Jurkat, Clone E6-1 (cell line): Measurements from ENCODE around the gene FAM124B.
"Not testable (repeated sequence)": the region's sequence is repeated elsewhere in the genome, so short reads cannot be mapped to it uniquely, and the experiment has no call there.

Experiments
- DNase-seq: peaks from one replicate; pipeline ENCODE4 v3.0.0-alpha.2; 2011; ENCODE audit warnings: low read depth, low spot score
- H3K4me3 ChIP-seq: 2 replicates; pipeline ENCODE4 v1.5.1; 2011; ENCODE audit warnings: mild to moderate bottlenecking, low read length, control low read depth, moderate library complexity

FAM124B gene

DNA sequence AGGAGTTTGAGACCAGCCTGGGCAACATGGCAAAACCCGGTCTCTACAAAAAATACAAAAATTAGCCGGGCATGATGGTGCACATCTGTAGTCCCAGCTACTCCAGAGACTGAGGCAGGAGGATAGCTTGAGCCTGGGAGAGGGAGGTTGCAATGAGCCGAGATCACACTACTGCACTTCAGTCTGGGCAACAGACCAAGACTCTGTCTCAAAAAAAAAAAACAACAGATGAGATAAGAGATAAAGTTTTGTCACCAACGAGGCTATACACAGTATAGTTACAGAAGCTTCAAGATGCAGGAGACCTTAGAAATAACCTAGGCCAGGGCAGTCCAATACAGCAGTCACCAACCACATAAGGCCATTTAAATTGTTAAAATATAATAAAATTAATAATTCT lies 9.4 kb downstream of the FAM124B start:
- DNase-seq: no peak
- no peak overlapping the region for H3K4me3 ChIP-seq

DNA sequence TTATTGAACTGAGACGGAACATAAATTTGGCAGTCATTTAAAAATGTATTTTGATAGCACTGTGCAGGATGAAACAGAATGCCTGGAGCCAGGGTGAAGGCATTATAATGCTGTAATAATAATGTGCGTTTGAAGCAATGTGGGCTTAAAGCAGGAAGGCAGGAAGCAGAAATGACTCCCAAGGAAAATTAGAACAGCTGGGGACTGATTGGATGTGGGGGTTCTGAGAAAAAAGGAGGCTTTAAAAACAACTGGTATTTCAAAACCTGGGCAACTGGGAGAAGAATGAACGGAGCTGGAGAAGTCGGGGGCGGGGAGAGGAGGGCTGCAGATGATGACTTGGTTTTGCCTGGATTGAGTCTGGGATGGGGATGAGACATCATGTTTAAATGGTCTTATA lies 12.6 kb downstream of the FAM124B start:
- H3K4me3 ChIP-seq: no peak overlapping the region
- DNase-seq: no peak

DNA sequence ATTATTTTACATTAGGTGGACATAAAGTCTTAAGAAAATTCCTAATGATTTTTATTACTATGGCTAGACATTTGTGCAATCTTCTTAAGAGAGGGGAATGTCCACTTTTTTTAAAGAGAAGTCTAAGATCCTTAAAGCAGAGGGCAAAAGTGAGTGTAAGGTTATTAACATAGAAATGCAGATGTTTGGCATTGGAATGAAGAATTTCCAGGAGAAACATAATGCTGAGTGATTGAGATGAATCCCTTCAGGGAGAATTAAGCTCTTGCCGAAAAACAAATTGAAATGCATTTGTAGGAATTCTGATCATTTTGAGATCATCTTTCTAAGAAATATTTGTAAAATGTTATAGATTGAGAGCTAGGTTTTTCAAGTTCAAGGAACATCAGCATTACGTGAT lies 15.0 kb downstream of the FAM124B start:
- DNase-seq: no peak
- H3K4me3 ChIP-seq: no peak overlapping the region

DNA sequence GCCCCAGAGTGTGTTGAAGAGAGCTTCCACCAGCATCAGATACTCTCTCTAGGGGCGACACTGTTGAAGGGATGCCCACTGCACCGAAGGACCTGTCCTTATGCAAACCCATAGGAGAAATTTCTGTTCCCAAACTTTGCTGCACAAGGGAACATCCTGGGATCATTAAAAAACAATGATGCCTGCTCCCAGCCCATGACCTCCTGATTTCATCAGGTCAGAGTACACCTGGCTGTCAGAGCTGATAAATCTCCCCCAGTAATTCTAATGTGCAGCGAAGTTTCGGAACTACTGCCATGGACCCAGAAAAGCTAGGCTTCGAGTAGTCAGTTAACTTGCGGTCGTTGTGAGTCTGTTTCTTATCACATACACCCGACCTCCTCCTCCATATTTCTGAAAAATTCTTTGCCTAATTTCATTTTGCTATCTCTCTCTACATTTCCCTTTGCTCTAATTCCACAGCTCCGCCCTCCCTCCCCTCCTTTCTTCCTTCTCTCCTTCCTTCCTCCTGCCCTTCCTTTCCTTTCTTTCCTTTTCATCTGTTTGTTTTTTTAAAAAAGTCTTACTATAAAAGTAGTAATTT lies 18.8 kb downstream of the FAM124B start:
- no peak overlapping the region for H3K4me3 ChIP-seq
- no peak for DNase-seq

DNA sequence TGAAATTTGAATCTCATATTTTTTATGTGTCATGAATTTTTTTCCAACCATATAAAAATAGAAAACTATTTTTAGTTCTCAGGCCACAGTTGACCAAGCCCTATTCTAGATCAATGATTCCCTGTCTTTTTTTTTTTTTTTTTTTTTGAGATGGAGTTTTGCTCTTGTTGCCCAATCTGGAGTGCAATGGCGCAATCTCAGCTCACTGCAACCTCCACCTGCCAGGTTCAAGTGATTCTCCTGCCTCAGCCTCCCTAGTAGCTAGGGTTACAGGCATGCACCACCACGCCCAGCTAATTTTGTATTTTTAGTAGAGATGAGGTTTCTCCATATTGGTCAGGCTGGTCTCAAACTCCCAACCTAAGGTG lies 19.6 kb downstream of the FAM124B start:
- H3K4me3 ChIP-seq, DNase-seq: not testable (repeated sequence)

DNA sequence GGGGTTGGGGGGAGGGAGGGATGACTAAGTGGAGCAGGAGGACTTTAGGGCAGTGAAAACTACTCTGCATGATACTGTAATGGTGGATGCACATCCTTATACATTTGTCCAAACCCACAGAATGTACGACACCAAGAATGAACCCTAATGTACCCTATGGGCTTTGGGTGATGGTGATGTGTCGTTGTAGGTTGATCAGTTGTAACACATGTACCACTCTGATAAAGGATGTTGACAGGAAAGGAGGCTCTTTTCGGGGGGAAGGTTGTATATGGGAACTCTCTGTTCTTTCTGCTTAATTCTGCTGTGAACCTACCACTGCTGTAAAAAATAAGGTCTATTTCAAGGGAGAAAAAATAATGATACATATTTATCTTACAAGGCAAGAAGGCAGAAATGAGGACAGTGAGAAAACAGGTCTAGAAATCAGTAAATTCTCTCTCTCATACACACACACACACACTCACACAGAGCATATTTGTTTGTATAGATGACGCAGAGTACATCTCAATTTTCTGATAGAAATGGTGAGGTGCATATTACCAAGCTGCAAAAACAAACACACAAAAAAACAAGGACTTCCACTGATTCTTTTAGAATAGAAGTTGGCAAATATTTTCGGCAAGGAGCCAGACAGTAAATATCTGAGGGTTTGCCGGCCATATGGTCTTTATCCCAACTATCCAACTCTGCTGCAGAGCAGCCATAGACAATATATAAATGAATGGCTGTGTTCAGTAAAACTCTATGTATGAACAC lies 20.2 kb downstream of the FAM124B start:
- H3K4me3 ChIP-seq: no peak overlapping the region
- DNase-seq: no peak

DNA sequence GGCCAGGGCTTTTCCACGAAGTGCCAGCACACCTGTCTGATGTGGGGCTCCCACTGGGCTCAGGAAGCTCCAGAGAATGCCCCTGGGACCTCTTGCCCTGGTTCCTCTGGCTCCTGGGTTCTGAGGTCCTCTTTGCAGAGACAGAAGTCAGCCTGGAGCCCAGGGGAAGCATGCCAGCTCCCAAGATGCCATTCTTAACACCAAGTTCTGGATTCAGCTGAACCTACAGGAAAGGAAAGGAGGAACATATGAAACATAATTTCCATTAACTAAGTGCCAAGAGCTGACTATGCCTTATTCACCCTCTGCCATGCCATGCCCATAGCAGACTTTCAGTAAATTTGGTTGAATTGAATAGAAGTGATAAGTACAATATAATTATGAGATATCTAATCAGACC lies 21.9 kb downstream of the FAM124B start:
- DNase-seq: no peak
- no peak overlapping the region for H3K4me3 ChIP-seq

DNA sequence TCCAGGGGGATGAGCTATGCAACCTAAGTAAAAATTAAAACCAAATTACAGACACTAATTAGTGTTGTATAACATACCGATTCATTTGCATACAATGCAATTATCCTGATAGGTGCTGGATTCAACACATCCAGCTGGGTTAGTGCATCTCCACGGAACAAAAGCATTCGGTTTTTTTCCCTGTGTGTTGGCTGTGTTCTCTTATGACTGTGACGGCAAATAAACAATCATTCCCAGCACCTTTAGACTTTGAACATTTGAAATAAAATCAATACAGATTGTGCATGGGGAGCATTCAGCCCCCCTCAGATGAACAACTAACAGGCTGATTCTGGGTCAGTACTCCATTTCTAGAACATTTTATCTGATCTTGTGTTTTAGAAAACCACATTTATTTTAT lies 22.7 kb downstream of the FAM124B start:
- no peak overlapping the region for H3K4me3 ChIP-seq
- DNase-seq: no peak

DNA sequence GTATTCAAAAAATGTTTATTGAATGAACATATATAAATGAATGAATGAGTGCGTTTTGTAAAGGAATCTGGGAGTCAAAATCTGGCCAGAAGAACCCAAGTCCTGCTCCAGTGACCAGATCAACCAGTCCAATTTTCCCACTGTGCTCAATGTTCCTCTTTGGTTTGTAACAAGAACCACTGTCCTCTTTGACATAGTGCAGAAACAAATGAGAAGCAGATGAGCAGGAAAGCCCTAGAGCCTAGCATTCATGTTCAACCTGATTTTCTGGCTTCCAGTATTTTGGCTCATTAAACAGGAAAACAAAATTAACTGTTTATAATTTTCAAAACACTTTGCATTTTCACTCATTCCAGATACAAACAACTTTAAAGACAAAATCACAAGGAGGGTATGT lies 23.2 kb downstream of the FAM124B start:
- H3K4me3 ChIP-seq: no peak overlapping the region
- DNase-seq: no peak

DNA sequence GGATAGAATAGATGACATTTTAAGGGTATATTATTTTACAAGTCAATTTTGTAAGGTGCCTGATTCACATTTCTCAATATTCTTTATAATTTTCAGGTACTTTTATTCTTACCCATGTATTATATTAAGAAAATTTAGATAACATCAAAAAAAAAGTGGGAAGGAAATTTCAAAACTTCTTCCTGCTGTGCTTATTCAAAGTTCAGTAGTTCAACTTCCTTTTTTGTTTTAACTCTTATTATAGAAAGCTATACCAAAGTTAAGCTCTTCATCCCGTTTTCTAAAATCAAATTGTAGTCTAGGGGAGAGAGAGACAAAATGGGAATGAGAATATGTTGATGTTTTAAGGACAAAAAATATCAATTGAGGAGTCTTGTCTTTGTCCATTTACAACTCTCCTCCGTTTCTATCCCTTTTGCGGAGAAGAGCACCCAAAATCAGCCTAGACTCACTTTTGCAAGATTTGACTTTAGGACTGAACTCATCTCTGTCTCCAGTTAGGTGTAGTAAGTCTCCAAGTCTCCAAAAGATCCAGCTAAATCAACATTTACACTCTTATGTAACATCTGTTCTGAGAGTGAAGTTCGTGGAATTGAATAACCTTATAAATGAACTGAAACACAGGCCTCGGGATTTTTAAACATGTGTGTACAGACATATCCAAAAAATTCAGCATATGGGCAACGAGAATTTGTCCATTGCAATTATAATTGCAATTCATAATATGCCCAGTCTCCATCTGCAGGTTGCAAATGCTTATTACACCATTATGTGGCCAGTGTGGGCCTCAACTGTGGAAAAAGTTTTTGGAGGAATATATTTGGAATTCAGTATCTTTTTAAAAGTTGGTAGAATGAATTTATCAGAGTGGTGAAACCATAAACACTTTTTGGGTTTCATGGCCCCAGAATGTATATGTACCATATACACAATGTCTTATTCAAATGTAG lies 23.9 kb downstream of the FAM124B start:
- DNase-seq: no peak
- H3K4me3 ChIP-seq: no peak overlapping the region

DNA sequence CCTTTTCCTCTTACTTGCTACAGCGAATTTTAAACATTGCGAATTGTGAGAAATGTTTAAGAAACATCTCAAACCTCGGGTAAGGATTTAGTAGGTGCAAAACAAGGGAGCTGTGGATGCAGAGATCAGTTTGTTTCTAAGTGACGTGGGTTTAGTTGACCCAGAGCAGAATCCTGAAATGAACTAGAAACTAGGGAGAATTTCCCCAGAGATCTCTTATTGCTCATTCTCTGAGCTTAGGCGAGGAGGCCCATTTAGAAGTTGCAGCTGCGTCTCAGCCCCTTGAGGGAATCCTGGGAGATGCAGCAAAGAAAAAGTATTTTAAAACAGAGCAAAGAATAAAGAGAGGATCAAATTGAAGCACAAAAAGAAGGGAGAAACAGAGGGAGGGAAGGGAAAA lies 29.3 kb downstream of the FAM124B start:
- H3K4me3 ChIP-seq: no peak overlapping the region

DNA sequence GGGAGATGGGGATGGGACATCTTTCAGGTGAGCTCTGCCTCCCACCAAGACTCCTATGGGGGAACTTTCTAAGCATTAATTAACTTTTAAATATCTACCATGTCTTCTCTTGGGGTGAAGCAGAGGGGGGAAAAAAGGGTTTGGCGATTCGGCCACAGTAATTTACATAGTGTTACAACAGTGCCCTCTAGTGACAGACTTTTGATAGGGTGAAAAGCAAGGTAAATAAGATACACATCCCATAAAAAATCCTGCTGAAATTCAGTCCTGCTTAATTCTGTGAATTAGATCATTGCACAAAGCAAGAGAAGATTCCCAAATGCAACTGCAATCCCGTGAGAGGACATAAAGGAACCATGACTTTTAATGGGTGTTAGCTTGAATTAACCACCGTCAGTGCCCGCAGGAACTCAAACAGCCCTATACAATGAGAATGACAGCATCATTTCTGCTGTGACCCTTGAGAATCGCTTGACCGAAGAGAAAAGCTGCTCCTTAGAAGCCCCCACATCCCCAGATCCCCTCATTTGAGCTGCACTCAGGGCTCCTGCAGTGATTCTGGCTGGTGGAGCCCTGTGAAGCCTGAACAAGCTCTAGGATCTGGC lies 32.8 kb downstream of the FAM124B start:
- H3K4me3 ChIP-seq: no peak overlapping the region
- DNase-seq: peak; percentile 32

More for the DNA sequence above, 29.3 kb downstream of the FAM124B start:
- DNase-seq: no peak

DNA sequence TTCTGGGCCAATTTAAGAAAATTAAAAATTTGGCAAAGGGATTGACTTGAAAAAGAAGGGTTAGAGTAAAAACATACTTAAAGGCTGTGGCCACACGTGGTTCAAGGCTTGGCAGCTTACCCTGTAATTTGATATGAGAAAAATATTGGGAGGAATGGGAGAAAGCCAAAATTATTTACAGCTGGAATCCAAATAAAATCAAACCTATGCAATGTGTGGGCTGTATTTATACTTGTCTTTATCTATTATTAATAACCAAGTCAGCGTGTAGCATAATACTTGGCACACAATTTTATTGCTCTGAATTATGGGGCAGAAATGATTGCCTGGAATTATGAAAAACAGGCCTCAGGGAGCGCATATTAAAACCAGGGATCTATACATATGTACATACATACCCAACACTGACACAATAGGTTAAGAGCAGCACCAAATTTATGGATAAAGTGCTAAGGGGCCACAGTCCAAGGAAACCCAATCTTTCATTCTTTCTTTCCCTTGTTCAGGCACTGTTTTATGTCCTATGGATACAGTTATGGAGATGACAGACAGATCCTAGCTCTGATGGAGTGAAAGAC lies 35.6 kb downstream of the FAM124B start:
- no peak overlapping the region for H3K4me3 ChIP-seq
- DNase-seq: no peak

DNA sequence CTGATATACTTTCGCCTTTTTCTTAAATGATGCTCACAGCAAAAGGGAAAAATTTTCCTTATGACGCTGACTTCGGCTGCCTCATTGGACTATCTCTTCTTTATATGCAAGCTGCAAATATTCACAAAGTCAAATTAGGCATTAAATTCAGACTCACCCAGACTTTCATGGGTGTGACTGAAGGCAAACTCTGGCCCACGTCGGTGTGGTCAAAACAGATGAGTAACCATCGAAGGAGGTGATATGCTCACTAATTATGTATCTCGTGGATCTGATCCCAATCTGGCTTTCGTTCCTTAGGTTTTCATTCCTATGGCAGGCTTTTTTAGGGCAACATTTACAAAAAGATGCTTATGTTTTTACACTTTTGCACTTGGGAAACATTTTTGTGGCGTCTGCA lies 36.6 kb downstream of the FAM124B start:
- no peak for DNase-seq
- H3K4me3 ChIP-seq: no peak overlapping the region

DNA sequence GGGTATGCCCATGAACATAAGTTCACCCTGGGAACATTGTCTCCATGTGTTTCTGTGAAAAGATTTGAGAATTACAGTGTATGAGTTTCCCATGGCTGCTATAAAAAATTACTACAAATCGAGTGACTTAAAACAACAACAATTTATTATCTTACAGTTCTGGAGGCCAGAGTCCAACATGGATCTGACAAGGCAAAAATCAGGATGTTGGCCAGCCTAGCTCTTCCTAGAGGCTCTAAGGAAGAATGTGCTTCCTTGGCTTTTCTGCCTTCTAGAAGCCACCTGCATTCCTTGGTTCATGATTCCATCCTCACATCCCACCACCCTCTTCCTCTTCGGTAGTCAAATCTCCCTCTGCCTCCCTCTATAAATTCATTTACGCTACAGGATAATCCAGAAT lies 38.6 kb downstream of the FAM124B start:
- H3K4me3 ChIP-seq: no peak overlapping the region
- no peak for DNase-seq

DNA sequence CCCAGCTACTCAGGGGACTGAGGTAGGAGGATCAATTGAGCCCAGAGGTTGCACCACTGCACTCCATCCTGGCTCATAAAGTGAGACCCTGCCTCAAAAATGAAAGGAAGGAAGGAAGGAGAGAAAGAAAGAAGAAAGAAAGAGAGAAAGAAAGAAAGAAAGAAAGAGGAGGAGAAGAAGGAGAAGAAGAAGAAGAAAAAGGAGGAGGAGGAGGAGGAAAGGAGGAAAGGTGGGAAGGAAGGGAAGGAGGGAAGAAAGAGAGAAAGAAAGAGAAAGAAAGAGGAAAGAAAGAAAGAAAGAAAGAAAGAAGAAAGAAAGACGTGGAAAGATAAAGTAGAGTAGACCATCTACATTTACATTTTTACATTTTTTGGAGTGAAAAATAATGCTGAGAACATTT lies 39.8 kb downstream of the FAM124B start:
- no peak overlapping the region for H3K4me3 ChIP-seq
- DNase-seq: no peak

DNA sequence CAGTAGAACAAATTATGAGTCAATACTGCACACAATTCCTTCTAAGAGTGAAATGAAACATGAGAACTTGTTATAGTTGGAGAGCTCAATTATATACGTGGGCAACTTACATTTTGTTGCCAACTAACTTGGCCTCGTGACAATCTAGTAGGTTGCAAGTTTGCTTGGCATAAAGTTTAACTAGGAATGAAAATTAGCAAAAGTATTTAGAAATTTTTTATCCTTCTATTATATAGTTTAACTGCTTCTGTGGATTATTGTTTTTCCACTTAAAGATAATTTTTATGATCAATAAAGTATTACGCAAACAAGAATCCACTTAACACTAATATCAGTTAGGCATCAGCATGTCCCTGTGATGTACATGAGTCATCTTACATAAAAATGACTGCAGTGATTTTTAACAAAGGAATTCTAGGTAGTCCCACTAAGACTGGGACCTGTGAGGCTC lies 41.1 kb downstream of the FAM124B start:
- no peak for DNase-seq
- H3K4me3 ChIP-seq: no peak overlapping the region

DNA sequence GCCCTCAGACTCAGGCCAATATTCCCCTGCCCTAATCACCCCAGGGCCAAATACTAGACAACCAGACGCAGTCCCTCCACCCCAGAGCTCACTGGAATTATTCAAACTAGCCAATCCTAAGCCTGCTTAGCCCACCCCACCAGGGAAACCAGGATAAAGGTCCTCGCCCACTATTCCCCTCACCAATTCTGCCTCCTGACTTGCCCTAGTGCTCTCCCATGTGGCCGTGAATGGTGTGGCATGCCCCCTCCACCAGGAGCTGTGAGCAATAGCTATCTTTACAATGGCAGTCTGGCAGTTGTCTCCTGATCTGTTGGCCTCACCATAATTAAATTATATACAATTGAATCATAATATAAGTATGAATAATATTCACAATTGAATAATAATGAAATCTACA lies 42.3 kb downstream of the FAM124B start:
- no peak for DNase-seq
- H3K4me3 ChIP-seq: no peak overlapping the region
